ENCODE results near the gene AKAP9.

- TF ChIP-seq CTCF (IDR thresholded peaks at IDR 0.05) (no peak), POLR2A (IDR thresholded peaks at IDR 0.05) (no peak)
These were observed 88.0 kb downstream of the AKAP9 start for GRCh38 chr7:92028686-92029085.
